GM12872 (cell line): Measurements from ENCODE around the gene FCRLA.

Experiments used
- CTCF ChIP-seq: IDR thresholded peaks from 3 replicates; pipeline ENCODE4 v1.5.1; 2011; ENCODE audit warnings: low read depth, mild to moderate bottlenecking, low read length, moderate library complexity; ENCODE audit not compliant: insufficient read depth

FCRLA gene

GRCh38 chr1:161725908-161726472 is 19.0 kb downstream of the FCRLA start:
- no peak for TF ChIP-seq CTCF

GRCh38 chr1:161726473-161727255 is 19.6 kb downstream of the FCRLA start:
- TF ChIP-seq CTCF = 0 out of 3 replicates have a peak, but pooled peaks have one; percentile 11

GRCh38 chr1:161727256-161727924 is 20.4 kb downstream of the FCRLA start:
- TF ChIP-seq CTCF = no peak

- TF ChIP-seq CTCF = no peak
Measured at GRCh38 chr1:161728376-161729226, 21.6 kb downstream of the FCRLA start.

GRCh38 chr1:161730050-161730564 is 23.1 kb downstream of the FCRLA start:
- TF ChIP-seq CTCF = no peak

- no peak for TF ChIP-seq CTCF
Measured at GRCh38 chr1:161731241-161731640, 24.2 kb downstream of the FCRLA start.
